Measurements from ENCODE around the gene ADSS1. TPM values are rescaled to one million over a fixed set of nuclear protein-coding genes. Genes with fewer than 3 reads are reported as not detected.

ADSS1 gene
- total RNA-seq, 1 experiment from 2014 or later = 3.2 TPM

- Mint-ChIP-seq H3K27ac (ENCODE audit: unreplicated experiment) (peak overlapping the region; percentile 64), H3K9me3 (ENCODE audit: unreplicated experiment) (no peaks in the 10 kb centered on the region), H3K4me3 (ENCODE audit: unreplicated experiment) (no peak overlapping the region), H3K4me1 (ENCODE audit: low read depth, unreplicated experiment) (no peaks in the 10 kb centered on the region), H3K36me3 (ENCODE audit: insufficient read depth, unreplicated experiment) (peaks cover 49% of the 10 kb centered on the region), H3K27me3 (ENCODE audit: insufficient read depth, unreplicated experiment) (no peaks in the 10 kb centered on the region)
- no peaks in the 10 kb centered on the region for H3K9me3 ChIP-seq
- no peak overlapping the region for H3K4me3 ChIP-seq (ENCODE audit: low read depth, low read length)
- H3K27me3 ChIP-seq (replicated peaks; ENCODE audit: control insufficient read depth, insufficient read depth, low read length) = no peaks in the 10 kb centered on the region
- BruUV-seq (replicated peaks) = no TSS peak
- TF ChIP-seq, protein P1, sequence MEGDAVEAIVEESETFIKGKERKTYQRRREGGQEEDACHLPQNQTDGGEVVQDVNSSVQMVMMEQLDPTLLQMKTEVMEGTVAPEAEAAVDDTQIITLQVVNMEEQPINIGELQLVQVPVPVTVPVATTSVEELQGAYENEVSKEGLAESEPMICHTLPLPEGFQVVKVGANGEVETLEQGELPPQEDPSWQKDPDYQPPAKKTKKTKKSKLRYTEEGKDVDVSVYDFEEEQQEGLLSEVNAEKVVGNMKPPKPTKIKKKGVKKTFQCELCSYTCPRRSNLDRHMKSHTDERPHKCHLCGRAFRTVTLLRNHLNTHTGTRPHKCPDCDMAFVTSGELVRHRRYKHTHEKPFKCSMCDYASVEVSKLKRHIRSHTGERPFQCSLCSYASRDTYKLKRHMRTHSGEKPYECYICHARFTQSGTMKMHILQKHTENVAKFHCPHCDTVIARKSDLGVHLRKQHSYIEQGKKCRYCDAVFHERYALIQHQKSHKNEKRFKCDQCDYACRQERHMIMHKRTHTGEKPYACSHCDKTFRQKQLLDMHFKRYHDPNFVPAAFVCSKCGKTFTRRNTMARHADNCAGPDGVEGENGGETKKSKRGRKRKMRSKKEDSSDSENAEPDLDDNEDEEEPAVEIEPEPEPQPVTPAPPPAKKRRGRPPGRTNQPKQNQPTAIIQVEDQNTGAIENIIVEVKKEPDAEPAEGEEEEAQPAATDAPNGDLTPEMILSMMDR (IDR thresholded peaks at IDR 0.05; ENCODE audit: insufficient read depth in 1 of 2, low read depth in 1 of 2, low read length in 1 of 2, severe bottlenecking in 1 of 2, unreplicated experiment in 1 of 2) = no peak
- CTCF ChIA-PET = interaction anchor here (1.1 to 1.5 kb wide), 2 partner anchors 23 to 42 kb away, joined by 3 to 5 read pairs; no protein-coding TSS in a partner anchor
- intact Hi-C loops (cut with micrococcal nuclease; ENCODE audit: unreplicated experiment) = loop anchor here (1.0 kb wide), 2 partner anchors 23 to 58 kb away; no protein-coding TSS in a partner anchor
- POLR2A ChIA-PET = no interaction called here
- H3K4me1 ChIP-seq = no peaks in the 10 kb centered on the region
- H3K36me3 ChIP-seq (ENCODE audit: control insufficient read depth, insufficient read depth, low read length) = peaks cover 4% of the 10 kb centered on the region
- no peak for DNase-seq
These were observed 16.1 kb upstream of the ADSS1 start for GRCh38 chr14:104707608-104708595.

DNA sequence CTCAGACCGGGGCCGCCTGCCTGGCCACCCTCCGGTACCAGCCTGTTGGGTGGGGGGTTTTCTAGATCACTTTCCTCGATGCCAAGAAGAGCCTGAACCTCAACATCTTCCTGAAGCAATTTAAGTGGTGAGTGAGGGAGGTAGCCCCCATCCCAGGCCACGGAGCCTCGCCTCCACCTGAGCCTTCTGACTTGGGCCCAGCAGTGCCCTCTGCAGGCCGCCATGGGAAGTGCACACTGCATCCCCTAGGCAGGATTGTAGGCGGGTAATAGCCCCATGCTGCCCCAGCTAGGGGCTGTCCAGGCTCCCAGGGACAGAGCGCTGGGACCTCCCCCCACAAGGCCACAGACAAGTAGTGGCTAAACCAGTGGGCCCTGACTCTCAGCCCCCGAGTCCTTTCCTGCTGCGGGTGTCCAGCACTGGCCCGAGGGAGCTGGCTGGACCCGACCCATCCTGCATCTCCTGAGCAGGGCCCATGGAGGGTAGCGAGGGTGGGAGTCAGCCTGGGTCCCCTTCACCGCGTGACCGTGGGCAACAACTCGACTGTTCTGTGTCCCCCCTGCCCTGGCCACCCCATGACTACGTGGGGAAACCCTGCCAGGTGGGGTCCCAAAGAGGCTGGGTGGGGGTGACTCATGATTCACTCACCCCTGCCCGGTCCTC lies 15.3 kb upstream of the ADSS1 start:
- BruUV-seq (replicated peaks) = no TSS peak
- Mint-ChIP-seq H3K4me1 (ENCODE audit: low read depth, unreplicated experiment) (no peaks in the 10 kb centered on the region), H3K4me3 (ENCODE audit: unreplicated experiment) (no peak overlapping the region), H3K36me3 (ENCODE audit: insufficient read depth, unreplicated experiment) (peaks cover 41% of the 10 kb centered on the region), H3K27me3 (ENCODE audit: insufficient read depth, unreplicated experiment) (no peaks in the 10 kb centered on the region), H3K9me3 (ENCODE audit: unreplicated experiment) (no peaks in the 10 kb centered on the region), H3K27ac (ENCODE audit: unreplicated experiment) (peak overlapping the region; percentile 64)
- ChIA-PET CTCF (interaction anchor here (0.7 to 1.5 kb wide), 6 partner anchors 11 to 54 kb away, joined by 3 to 5 read pairs (median 4); no protein-coding TSS in a partner anchor), POLR2A (no interaction called here)
- no peaks in the 10 kb centered on the region for H3K9me3 ChIP-seq
- peaks cover 2% of the 10 kb centered on the region; the same call in 1 of the 2 replicates for H3K36me3 ChIP-seq (ENCODE audit: control insufficient read depth, insufficient read depth, low read length)
- H3K27me3 ChIP-seq (replicated peaks; ENCODE audit: control insufficient read depth, insufficient read depth, low read length) = no peaks in the 10 kb centered on the region
- no peaks in the 10 kb centered on the region for H3K4me1 ChIP-seq
- intact Hi-C loops (cut with micrococcal nuclease; ENCODE audit: unreplicated experiment) = loop anchor here (1.0 kb wide), 2 partner anchors 23 to 58 kb away; no protein-coding TSS in a partner anchor
- no peak overlapping the region for H3K4me3 ChIP-seq (ENCODE audit: low read depth, low read length)
- TF ChIP-seq, protein P1 (IDR thresholded peaks at IDR 0.05; ENCODE audit: insufficient read depth in 1 of 2, low read depth in 1 of 2, low read length in 1 of 2, severe bottlenecking in 1 of 2, unreplicated experiment in 1 of 2) = peak; percentile 95 to 96
- peak; percentile 70 to 87 for DNase-seq

DNA sequence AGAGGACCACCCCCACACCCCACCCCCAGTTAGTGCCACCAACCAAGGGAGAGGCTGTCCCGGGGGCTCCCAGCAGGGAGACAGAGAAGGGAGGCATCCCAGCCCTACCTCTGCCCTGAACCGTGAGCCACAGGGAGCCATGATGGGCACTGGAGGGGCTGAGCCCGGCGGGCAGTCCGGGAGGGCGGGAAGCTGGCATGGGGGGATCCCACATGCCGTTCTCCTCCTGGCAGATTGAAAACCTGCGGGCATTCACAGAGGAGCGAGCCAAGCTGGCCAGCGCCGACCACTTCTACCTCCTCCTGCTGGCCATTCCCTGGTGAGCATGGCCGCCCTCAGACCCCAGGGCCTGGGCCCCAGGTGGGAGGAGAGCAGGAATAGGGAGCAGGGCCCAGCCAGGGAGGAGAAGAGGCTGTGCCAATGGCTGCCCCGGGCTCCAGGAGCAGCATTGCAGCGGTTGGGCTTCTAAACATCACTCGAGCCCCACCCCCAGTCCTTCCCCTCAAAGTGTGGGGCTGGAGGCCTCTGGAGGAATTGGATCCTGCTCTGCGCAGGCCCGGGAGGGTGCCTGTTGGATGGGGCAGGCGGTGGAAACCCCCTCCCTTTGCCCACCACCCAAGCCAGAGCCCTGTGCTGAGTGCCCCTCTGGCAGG lies 14.5 kb upstream of the ADSS1 start:
- no peak overlapping the region for H3K4me3 Mint-ChIP-seq (ENCODE audit: unreplicated experiment)
- H3K27me3 Mint-ChIP-seq (ENCODE audit: insufficient read depth, unreplicated experiment) = no peaks in the 10 kb centered on the region
- Histone ChIP-seq H3K4me1 (no peaks in the 10 kb centered on the region), H3K4me3 (ENCODE audit: low read depth, low read length) (no peak overlapping the region), H3K9me3 (no peaks in the 10 kb centered on the region), H3K36me3 (ENCODE audit: control insufficient read depth, insufficient read depth, low read length) (no peaks in the 10 kb centered on the region), H3K27me3 (replicated peaks; ENCODE audit: control insufficient read depth, insufficient read depth, low read length) (no peaks in the 10 kb centered on the region)
- no peak overlapping the region for H3K27ac Mint-ChIP-seq (ENCODE audit: unreplicated experiment)
- TF ChIP-seq, protein P1 (IDR thresholded peaks at IDR 0.05; ENCODE audit: insufficient read depth in 1 of 2, low read depth in 1 of 2, low read length in 1 of 2, severe bottlenecking in 1 of 2, unreplicated experiment in 1 of 2) = no peak
- ChIA-PET POLR2A (no interaction called here), CTCF (interaction anchor here (0.7 to 1.5 kb wide), 6 partner anchors 11 to 55 kb away, joined by 3 to 5 read pairs (median 4); no protein-coding TSS in a partner anchor)
- BruUV-seq (replicated peaks) = no TSS peak
- no peaks in the 10 kb centered on the region for H3K9me3 Mint-ChIP-seq (ENCODE audit: unreplicated experiment)
- intact Hi-C loops (cut with micrococcal nuclease; ENCODE audit: unreplicated experiment) = no loop called here
- no peaks in the 10 kb centered on the region for H3K4me1 Mint-ChIP-seq (ENCODE audit: low read depth, unreplicated experiment)
- peaks cover 33% of the 10 kb centered on the region for H3K36me3 Mint-ChIP-seq (ENCODE audit: insufficient read depth, unreplicated experiment)
- DNase-seq = no peak
